KOPT-K1 (cell line): ENCODE measurements around the gene ANKAR.
"Not testable (repeated sequence)": the region's sequence is repeated elsewhere in the genome, so short reads cannot be mapped to it uniquely, and the experiment has no call there.

Experiments used
- H3K27ac ChIP-seq: fragments of 200-600 bp; sonication (generic); 2 replicates; pipeline ENCODE4 v1.5.1; 2016; ENCODE audit warnings: antibody characterized with exemption, mild to moderate bottlenecking, low read depth, low read length; ENCODE audit not compliant: poor library complexity, severe bottlenecking
- H3K36me3 ChIP-seq: fragments of 200-600 bp; sonication (generic); 2 replicates; pipeline ENCODE4 v1.5.1; 2017; ENCODE audit warnings: antibody characterized with exemption, mild to moderate bottlenecking, low read length, moderate library complexity; ENCODE audit not compliant: insufficient read depth
- H3K9me3 ChIP-seq: fragments of 200-600 bp; sonication (generic); 2 replicates; pipeline ENCODE4 v1.5.1; 2017; ENCODE audit warnings: antibody characterized with exemption, low read length, mild to moderate bottlenecking; ENCODE audit not compliant: insufficient read depth, poor library complexity, severe bottlenecking

The ANKAR gene

DNA sequence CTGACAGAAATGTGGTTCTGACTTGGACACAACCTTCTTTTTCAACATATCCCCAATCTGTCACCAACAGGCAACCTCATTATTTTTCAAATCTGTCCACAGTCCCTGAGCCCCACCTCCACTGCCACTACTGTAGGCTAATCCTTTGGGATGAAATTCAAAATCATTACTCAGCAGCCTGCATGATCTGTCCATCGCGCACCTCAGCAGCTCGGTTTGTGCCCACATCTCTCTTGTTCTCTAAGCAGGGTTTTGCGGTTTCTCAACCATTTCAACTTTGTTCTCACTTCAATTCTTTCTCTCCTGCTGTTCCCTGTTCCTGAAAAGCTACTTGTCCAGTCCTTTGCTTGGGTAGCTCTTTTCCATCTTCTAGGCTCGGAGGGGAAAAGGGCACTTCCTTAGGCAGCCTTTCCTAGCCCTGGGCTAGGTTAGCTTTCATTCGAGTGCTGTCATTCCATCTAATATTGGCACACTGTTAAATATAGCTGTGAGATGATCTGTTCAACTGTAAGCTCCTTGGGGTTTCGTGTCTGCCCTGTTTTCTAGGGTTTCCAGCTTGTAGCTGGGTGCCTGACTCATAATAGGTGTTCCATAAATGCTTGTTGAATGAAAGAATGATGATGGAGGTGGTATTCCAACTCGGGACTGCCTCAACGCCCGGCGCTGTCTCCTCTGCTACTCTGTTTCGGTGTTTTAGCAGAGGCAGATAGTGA is 653 bp upstream of the ANKAR start:
- Histone ChIP-seq H3K36me3 (peaks cover 78% of the 10 kb centered on the region), H3K9me3 (peaks cover 19% of the 10 kb centered on the region), H3K27ac (no peak overlapping the region)

DNA sequence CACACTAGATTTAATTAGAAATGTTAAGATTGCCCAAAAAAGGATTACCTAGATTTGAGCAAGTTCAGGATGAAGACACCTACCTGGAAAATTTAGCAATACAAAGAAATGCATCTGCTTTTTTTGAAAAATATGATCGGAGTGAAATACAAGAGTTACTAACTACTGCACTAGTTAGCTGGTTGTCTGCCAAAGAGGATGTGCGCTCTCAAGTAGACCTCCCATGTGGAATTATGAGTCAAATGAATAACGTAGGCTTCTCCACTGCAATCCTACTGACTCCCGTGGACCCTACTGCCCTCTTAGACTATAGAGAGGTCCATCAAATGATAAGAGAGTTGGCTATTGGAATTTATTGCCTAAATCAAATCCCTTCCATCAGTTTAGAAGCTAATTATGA is 2.0 kb downstream of the ANKAR start:
- Histone ChIP-seq H3K36me3 (peaks cover 59% of the 10 kb centered on the region), H3K27ac (no peak overlapping the region), H3K9me3 (peaks cover 27% of the 10 kb centered on the region)

DNA sequence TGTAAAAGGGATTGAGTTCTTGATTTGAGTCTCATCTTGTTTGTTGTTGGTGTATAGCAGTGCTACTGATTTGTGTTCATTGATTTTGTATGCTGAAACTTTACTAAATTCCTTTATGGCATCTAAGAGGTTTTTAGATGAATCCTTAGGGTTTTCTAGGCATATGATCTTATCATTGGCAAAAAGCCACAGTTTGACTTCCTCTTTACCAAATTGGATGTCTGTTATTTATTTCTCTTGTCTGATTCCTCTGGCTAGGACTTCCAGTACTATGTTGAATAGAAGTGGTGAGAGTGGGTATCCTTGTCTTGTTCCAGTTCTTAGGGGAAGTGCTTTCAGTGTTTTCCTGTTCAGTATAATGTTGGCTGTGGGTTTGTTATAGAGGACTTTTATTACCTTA is 4.8 kb downstream of the ANKAR start:
- H3K9me3 ChIP-seq = peaks cover 22% of the 10 kb centered on the region
- H3K36me3 ChIP-seq = peaks cover 31% of the 10 kb centered on the region
- no peak overlapping the region for H3K27ac ChIP-seq

DNA sequence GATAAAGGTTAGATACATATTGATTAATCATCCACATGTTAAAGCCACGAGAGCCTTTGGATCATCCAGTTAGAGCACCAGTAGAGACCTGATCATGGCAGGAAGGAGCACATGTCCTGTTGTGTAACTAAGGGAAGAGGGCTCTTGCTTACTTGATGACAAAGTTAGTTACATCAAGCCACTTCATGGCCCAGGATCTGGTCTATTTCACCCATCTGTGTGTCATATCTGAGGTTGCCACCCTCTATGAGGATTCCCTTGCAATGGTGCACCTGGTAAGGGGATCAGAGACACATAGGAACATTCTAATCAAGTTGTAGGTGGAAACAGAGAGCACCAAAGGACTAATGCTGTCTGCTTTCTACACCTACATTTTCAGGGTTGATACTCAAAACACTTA is 6.7 kb downstream of the ANKAR start:
- Histone ChIP-seq H3K9me3 (peaks cover 21% of the 10 kb centered on the region), H3K36me3 (peaks cover 14% of the 10 kb centered on the region; the same call in 1 of the 2 replicates), H3K27ac (no peak overlapping the region)

DNA sequence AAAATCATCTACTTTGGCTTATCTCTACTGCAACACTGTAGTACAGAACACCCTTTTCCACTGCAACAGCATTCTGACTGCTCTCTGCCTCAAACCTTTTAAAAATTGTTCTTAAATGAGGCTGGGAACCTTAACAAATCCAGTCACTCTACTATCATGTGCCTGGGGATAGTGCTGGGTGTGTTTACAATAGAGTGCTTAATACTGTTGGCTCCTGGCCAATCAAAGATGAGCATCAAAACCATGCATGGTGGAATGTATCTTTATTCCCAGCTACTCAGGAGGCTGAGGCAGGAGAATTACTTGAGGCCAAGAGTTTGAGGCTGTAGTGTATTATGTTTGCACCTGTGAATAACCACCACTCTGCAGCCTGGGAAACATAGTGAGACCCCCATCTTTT is 7.4 kb downstream of the ANKAR start:
- Histone ChIP-seq H3K27ac (no peak overlapping the region), H3K36me3 (peaks cover 8% of the 10 kb centered on the region; the same call in 1 of the 2 replicates), H3K9me3 (peaks cover 21% of the 10 kb centered on the region)

DNA sequence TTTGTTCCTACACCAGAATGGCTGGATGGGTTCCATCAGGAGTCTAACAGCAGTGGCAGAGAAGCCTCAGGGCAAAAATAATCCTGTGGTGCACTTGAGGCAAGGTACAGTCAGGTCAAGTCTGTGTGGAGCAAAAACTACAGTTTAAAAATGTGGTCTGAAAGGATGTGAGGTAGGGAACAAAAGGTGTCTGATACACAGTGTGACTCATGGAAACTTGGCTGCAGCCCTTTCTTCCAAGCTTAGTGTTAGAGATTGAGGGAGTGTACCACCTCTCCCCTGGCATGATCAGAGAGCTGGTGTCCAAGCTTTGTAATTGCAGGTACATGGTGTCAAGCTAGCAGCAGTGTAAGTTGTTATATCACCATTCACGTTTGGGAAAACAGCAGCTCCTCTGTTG is 8.9 kb downstream of the ANKAR start:
- Histone ChIP-seq H3K9me3 (peaks cover 13% of the 10 kb centered on the region), H3K36me3 (0 out of 2 replicates have a peak, but pooled peaks cover 8% of the 10 kb centered on the region), H3K27ac (no peak overlapping the region)

DNA sequence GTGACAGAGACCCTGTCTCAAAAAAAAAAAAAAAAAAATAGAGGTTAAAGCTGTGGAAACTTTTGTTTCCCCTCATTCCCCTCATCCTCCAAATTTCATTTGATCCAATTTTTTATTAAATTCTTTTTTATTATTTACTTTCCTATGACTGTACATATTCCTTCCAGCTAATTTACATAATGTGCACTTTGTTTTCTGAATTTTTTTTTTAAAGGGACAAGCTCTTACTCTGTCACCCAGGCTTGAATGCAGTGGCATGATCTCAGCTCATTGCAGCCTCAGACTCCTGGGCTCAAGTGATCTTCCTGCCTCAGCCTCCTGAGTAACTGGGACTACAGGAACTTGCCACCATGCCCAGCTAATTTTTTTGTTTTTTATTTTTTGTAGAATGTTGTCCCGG is 10.3 kb downstream of the ANKAR start:
- Histone ChIP-seq H3K36me3 (0 out of 2 replicates have a peak, but pooled peaks cover 8% of the 10 kb centered on the region), H3K27ac (no peak overlapping the region), H3K9me3 (no peaks in the 10 kb centered on the region)

DNA sequence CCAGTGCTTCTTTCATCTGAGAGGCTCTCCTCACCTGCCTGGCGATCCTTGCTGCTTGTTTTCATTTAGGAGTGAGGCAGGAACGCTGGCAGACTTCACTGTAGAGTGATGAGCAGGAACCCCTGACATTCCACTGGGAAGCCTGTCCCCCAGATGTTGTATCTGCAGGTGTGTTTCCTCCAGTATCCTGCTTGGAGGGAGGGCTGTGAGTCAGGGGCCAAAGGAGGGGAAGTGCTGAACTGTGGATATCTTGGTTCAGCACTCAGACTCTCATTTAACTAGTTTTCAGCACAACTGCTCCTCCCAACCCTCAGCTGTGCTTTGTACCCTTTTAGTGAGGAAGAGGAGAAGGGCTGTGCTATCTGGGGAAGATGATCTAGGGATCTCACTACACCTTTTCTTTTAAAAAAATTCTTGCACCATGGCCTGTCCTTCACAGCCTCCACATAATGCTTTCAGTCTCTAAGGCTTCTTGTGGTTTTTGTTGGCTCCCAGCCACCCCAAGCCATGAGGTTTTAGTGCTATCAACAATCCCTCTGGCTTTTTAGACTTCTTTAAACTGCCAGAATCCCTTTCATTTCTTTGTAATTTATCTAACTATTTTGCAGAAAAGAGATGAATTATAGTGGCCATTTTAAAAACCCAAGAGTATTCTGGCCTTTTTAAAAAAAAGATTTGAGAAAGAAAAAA is 11.2 kb downstream of the ANKAR start:
- Histone ChIP-seq H3K27ac (no peak overlapping the region), H3K36me3 (0 out of 2 replicates have a peak, but pooled peaks cover 8% of the 10 kb centered on the region), H3K9me3 (no peaks in the 10 kb centered on the region)

DNA sequence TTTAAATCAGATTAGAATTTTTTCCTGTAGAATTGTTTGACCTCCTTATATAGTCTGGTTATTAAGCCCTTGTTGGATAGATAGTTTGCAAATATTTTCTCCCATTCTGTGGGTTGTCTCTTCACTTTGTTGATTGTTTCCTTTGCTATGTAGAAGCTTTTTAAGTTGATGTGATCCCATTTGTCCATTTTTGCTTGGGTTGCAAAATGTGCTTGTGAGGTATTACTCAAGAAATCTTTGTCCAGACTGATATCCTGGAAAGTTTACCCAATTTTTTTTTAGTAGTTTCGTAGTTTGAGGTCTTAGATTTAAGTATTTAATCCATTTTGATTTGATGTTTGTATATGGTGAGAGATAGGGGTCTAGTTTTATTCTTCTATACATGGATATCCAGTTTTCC is 13.3 kb downstream of the ANKAR start:
- H3K9me3 ChIP-seq, H3K27ac ChIP-seq, H3K36me3 ChIP-seq: not testable (repeated sequence)

DNA sequence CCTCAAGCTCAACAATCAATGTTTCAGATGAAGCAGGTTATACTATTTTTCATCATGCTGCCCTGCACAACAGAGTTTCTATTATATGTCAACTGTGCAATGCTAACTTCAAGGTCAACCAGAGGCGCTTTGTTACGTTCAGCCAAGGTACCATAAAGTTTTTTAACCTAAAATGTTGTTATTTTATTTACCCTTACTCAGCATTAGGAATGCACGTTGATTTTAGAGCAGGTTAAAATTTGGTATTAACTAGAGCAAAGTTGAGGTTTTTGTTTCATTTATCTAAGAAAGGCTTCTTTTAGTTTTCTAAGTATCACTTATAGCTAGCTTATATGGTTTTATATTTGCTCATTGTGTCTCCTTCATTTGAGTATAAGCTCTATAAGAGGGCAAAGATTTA is 21.8 kb downstream of the ANKAR start:
- no peaks in the 10 kb centered on the region for H3K36me3 ChIP-seq
- no peaks in the 10 kb centered on the region for H3K9me3 ChIP-seq
- H3K27ac ChIP-seq = no peak overlapping the region

DNA sequence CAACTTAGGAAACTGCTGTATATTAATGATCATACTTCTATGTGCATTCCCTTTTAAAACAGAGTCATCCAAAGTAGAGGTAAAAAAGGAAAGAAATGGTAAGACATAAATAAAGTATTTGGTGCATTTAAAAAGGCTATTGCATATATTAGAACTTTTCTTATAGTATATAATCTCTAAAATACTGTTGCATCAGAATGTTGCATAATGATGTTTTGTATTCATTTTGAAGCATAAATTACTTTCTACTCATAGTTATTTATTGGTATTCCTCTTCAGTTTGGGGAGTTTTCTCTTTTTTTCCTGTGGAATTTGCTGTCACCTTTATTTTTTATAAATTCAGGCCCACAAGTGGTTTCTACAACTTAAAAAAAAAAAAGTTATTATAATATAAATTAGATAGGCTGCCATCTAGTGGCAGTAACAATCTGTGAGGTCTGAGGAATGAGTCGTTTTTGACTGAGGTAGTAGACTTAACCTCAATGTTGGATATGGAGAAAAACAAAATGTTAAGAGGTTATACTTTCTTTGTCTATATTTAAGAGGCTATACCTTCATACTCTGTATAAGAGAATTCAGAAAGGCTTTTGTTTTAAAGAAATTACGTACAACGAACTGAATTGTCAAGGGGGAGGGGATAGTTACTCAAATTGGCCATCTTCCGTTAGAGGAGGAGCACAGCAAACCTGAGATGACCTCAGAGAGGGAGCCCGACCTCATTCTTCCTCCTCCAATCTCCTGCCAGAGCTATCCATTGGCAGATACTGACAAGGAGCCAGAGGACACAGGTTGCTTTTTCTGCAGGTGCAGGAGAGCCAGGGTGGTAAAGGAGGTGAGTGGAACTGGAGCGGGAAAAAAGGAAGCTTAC is 23.8 kb downstream of the ANKAR start:
- no peak overlapping the region for H3K27ac ChIP-seq
- no peaks in the 10 kb centered on the region for H3K9me3 ChIP-seq
- no peaks in the 10 kb centered on the region for H3K36me3 ChIP-seq

DNA sequence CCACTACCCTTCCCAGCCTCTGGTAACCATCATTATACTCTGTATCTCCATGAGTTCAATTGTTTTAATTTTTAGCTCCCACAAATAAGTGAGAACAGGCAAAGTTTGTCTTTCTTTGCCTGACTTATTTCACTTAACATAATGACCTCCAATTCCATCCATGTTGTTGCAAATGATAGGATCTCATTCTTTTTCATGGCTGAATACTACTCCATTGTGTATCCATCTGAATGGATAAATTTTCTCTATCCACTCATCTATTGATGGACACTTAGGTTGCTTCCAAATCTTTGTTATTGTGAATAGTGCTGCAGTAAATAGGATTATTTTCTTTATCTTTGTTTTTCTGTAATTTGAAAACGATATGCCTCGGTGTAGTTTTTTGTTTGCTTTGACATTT is 26.2 kb downstream of the ANKAR start:
- Histone ChIP-seq H3K9me3 (no peaks in the 10 kb centered on the region), H3K36me3 (no peaks in the 10 kb centered on the region), H3K27ac (no peak overlapping the region)

DNA sequence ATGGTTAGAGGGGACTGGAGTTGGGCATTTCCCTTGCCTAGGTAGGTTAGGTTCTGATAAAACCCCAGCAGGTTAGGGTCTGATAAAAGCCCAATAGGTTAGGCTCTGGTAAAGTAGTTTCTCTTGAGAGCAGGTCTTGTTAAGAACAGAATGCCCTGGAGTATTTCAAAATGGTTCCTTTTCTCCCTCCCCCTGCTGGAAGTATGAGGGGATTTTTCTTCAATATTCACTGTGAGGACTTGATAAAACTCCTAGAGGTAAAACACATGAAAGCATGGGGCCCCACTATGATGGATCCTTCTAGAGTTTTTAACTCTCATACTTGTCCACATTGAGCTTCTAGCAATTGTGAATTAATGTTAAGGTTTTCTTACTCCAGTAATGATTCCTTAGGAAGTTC is 27.6 kb downstream of the ANKAR start:
- no peak overlapping the region for H3K27ac ChIP-seq
- no peaks in the 10 kb centered on the region for H3K9me3 ChIP-seq
- no peaks in the 10 kb centered on the region for H3K36me3 ChIP-seq

DNA sequence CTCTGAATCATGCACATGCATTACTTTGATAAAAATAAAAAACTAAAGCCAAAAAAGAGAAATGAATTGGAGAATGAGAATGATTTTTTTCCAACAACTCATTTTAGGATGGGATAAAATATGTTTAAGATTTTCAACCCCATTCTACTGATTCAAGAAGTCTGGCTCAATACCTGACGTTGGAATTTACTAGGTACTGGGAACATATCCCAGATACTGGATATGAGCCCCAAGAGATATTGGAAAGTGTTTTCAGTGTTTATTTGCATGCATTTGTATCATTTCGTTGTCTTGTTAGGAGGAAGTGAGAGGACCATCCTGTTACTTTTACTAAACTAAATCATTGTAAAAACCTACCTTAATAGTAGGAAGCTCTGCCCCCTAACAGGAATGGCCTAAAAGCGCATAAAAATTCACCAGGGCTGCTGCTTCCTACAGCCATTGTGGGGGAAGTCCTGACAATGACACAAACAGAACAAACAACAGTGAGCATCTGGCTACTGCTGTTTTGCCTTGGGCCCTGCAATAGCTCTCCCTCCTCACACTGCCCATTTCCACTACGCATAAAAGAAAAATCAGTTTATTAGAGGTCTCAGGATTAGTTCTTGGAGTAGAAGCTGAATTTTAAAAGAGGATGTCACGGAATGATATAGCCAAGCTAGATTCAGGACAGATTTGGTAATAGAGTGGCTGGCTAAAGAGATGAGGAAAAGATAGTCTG is 35.2 kb downstream of the ANKAR start:
- Histone ChIP-seq H3K27ac (no peak overlapping the region), H3K9me3 (no peaks in the 10 kb centered on the region), H3K36me3 (no peaks in the 10 kb centered on the region)

DNA sequence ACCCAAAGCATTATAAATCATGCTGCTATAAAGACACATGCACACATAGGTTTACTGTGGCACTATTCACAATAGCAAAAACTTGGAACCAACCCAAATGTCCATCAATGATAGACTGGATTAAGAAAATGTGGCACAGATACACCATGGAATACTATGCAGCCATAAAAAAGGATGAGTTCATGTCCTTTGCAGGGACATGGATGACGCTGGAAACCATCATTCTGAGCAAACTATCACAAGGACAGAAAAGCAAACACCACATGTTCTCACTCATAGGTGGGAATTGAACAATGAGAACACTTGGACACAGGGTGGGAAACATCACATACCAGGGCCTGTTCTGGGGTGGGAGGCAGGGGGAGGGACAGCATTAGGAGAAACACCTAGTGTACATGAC is 43.1 kb downstream of the ANKAR start:
- not testable (repeated sequence) for H3K9me3 ChIP-seq, H3K36me3 ChIP-seq, H3K27ac ChIP-seq
